Activated gamma-delta T cell treated with anti-CD3 and anti-CD28 coated beads, Interleukin-2, amount 50 U/mL, for 16 hours (primary cell): Measurements from ENCODE around the gene RALGAPA1.

ENCODE experiments used
- DNase-seq: peaks from one replicate; pipeline ENCODE4 v3.0.0-alpha.2; 2020; ENCODE audit warnings: low read depth

RALGAPA1 gene

GRCh38 chr14:35534873-35535482 is 274.1 kb downstream of the RALGAPA1 start:
- peak; percentile 29 for DNase-seq

- DNase-seq = no peak
These were observed 274.8 kb downstream of the RALGAPA1 start for GRCh38 chr14:35534208-35534872.

- DNase-seq = no peak
These were observed 275.5 kb downstream of the RALGAPA1 start, which contains the start of gene INSM2 for GRCh38 chr14:35533357-35534207. TSS of gene INSM2 (plus strand) at chr14:35534164. CDS start at chr14:35534253, 89 bp downstream.

- no peak for DNase-seq
These were observed 276.2 kb downstream of the RALGAPA1 start for GRCh38 chr14:35532783-35533356.

DNA sequence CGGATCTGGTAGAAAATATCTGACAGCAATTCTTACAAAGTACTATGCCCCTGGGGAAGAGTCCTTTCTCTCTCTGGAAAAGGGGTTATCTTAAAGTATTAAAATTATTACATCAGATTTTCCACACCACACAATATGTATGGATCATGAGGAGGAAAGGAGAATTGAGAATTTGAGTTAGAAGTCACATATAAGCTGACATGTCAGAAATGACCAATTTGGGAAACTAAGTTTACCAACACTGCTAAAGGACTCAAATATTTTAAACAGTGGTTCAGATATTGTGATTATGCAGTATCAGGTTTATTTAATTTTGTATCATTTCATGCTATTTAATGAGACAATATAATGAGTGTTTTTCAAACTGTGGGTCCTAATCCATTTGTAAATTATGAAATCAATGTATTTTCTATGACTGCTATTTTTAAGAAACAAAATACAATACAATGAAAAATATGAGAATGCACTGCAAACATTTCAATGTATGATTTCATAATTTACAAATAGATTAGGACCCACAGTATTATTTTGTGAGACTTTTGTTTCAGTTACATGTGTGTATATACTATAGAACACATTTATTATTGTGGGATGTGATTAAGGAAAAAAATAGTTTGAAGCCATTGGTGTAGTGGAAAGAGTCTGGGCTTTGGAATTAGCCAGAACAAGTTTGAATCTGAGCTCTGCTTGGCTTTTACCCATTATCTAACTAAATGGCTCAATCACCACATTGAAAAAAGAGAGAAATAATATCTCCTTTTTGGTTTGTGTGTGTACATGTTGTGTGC is 276.9 kb downstream of the RALGAPA1 start:
- DNase-seq = no peak

GRCh38 chr14:35526962-35527361 is 282.1 kb downstream of the RALGAPA1 start:
- no peak for DNase-seq

DNA sequence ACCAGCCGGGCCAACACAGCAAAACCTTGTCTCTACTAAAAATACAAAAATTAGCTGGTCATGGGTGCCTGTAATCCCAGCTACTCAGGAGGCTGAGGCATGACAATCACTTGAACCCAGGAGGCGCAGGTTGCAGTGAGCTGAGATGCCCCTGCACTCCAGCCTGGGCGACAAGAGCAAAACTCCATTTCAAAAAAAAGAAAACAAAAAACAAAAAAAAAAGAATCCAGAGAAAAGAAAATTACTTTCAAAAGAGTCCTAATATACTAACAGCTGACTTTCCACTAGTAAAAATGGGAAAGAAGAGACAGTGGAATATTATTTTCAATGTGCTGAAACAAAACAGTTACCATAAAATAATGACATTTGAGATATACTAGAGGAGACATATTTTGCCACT is 283.4 kb downstream of the RALGAPA1 start:
- DNase-seq = no peak

- DNase-seq = no peak
These were observed 289.1 kb downstream of the RALGAPA1 start for GRCh38 chr14:35519986-35520385.

DNA sequence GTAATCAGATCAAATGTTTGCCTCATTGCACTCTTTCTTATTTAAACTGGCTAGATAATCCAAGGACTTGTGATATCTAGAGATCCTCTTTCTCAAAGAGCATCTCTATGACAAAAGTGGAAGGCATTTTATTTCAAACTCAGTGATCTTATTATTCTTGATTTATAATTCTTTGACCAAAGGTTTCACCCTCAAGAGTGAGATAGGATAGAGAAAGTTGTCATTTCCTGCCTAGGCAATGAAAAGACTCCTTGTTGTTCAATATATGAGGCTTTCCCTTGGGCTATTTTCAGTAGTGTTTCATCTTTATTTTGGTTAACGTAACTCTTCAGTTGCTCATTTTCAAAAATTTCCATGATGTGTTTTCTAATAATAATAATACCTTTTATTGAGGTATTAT is 293.2 kb downstream of the RALGAPA1 start:
- no peak for DNase-seq

- no peak for DNase-seq
These were observed 296.3 kb downstream of the RALGAPA1 start for GRCh38 chr14:35512765-35513164.

DNA sequence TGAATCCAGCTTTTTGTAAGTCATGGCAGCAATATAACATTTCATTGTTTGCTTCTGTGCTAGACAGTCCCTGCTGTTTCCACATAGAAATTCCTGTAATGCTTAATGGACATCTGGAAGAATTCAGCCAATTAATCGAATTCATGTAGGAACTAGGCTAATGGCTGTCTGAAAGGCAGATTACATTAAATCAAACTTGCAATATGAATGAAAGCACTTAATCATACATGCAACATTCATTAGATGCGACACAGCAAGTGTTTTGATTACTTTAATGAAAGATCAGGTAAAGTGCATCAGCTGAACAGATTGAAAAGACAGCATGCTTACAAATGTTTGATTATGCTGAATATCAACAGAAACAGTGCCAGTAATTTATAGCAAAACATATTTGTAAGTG is 299.2 kb downstream of the RALGAPA1 start:
- no peak for DNase-seq

DNA sequence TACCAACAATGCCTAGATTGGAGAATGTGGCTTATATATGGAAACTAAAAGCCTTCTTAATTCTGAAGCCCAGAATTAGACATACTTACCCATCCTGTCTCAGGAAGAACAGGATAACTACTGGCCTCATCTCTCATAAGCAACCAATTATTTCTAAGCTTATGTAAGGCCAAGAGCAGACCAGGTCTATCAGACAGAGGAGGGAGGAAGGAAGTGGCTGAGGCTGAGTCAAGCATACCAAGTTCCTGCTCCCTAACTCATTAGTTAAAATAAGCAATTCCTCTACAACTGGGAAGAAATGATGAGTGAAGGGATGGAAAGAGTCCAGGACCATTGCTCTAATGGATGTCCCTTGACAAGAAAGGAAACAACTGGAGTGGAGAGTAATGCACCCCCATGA is 302.2 kb downstream of the RALGAPA1 start:
- DNase-seq = no peak

GRCh38 chr14:35506461-35506860 is 302.6 kb downstream of the RALGAPA1 start:
- DNase-seq = no peak

DNA sequence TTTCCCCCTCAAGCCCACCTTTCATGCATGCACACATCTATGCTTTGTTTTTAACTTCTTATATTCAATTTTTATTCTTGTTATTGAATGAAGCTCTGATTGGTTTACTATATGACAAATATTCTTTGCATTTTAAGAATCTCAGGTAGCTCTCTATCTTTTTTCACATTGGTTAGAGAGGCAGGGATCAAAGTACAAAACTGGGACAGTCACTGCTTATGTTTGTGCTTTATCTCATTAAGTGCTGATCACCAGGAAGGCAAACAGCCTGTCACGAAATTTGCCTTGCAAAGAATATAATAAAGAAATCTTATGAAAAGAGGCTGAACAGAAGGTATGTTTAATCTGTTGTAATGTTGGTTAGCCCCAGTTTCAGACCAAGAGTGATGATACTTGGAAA is 304.8 kb downstream of the RALGAPA1 start:
- DNase-seq = no peak

GRCh38 chr14:35503646-35504045 is 305.4 kb downstream of the RALGAPA1 start:
- no peak for DNase-seq

GRCh38 chr14:35499180-35499579 is 309.9 kb downstream of the RALGAPA1 start:
- no peak for DNase-seq

- no peak for DNase-seq
These were observed 313.8 kb downstream of the RALGAPA1 start for GRCh38 chr14:35495278-35495677.

DNA sequence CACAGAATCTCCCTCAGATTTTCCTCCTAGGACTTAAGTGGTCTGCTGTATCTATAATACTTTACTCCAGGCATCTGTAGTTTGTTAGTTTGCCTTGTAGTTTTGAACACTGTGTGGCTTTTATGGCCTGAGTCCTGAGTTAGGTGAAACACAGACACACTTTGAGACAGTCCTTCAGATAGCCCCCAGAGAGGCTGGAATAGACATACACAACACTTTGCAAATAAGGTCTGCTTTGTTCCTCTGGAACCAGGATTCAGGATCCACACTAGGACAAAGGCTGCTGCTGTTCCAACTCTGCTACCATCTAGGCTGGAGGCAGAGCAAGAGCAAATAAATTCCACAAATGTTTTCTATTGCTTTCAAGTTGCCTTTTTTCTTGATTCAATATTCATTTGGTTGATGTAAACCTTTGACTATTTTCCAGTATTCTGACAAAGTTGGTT is 316.5 kb downstream of the RALGAPA1 start:
- DNase-seq = no peak
